HL-60 (cell line): ENCODE results near the gene NKX1-1.

Source experiments
- POLR2AphosphoS5 ChIP-seq: IDR thresholded peaks from 2 replicates; pipeline ENCODE4 v1.6.1; 2012; ENCODE audit warnings: low read depth
- TF ChIP-seq, protein P1 (sequence below): IDR thresholded peaks from one replicate; pipeline ENCODE4 v1.5.1; 2011; ENCODE audit warnings: low read length, control low read depth, inconsistent platforms; ENCODE audit not compliant: insufficient read depth
- TF ChIP-seq, protein P2 (sequence below): IDR thresholded peaks from 2 replicates; pipeline ENCODE4 v1.6.1; 2012; ENCODE audit warnings: low read depth; ENCODE audit not compliant: insufficient replicate concordance

DNA sequence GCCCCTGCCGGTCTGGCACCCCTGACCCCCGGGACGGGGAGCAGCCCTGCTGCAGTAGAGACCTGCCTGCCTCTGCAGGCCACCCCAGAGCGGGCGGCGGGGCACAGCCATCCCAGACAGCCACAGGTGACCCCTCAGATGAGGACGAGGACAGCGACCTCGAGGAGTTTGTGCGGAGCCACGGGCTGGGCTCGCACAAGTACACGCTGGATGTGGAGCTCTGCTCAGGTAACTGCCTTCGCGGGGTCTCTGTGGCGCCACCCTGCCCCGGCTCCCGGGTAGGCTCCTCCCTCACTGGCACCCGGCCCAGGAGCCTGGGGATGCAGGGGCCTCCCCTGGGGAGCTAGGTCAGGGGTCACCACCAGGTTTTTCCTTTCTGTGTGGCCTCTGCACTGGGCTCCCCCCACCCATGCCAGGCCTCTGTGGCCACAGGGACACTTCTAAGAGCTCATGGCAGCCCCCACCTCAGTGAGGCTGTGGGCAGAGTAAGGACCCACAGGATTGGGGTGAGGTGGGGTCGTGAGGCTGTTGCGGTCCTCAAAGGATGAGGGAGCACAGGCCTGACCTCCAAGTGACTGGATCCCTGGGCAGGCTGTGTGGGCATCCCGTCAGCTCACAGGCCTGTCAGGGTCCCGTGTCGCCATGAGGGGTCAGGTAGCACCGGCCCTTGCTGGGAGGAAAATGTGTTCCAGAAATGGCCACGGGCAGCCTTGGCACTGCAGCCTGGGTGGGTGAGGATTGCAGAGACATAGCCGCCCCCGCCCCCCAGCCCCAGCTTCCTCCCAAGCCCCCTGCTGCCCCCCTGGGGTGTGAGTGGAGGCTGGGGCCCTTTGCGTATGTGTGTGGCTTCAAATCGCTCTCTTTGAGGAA, 52.8 kb downstream of the NKX1-1 start:
- TF ChIP-seq, protein P1, sequence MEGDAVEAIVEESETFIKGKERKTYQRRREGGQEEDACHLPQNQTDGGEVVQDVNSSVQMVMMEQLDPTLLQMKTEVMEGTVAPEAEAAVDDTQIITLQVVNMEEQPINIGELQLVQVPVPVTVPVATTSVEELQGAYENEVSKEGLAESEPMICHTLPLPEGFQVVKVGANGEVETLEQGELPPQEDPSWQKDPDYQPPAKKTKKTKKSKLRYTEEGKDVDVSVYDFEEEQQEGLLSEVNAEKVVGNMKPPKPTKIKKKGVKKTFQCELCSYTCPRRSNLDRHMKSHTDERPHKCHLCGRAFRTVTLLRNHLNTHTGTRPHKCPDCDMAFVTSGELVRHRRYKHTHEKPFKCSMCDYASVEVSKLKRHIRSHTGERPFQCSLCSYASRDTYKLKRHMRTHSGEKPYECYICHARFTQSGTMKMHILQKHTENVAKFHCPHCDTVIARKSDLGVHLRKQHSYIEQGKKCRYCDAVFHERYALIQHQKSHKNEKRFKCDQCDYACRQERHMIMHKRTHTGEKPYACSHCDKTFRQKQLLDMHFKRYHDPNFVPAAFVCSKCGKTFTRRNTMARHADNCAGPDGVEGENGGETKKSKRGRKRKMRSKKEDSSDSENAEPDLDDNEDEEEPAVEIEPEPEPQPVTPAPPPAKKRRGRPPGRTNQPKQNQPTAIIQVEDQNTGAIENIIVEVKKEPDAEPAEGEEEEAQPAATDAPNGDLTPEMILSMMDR, result no peak
- no peak for TF ChIP-seq POLR2AphosphoS5
- TF ChIP-seq, protein P2, sequence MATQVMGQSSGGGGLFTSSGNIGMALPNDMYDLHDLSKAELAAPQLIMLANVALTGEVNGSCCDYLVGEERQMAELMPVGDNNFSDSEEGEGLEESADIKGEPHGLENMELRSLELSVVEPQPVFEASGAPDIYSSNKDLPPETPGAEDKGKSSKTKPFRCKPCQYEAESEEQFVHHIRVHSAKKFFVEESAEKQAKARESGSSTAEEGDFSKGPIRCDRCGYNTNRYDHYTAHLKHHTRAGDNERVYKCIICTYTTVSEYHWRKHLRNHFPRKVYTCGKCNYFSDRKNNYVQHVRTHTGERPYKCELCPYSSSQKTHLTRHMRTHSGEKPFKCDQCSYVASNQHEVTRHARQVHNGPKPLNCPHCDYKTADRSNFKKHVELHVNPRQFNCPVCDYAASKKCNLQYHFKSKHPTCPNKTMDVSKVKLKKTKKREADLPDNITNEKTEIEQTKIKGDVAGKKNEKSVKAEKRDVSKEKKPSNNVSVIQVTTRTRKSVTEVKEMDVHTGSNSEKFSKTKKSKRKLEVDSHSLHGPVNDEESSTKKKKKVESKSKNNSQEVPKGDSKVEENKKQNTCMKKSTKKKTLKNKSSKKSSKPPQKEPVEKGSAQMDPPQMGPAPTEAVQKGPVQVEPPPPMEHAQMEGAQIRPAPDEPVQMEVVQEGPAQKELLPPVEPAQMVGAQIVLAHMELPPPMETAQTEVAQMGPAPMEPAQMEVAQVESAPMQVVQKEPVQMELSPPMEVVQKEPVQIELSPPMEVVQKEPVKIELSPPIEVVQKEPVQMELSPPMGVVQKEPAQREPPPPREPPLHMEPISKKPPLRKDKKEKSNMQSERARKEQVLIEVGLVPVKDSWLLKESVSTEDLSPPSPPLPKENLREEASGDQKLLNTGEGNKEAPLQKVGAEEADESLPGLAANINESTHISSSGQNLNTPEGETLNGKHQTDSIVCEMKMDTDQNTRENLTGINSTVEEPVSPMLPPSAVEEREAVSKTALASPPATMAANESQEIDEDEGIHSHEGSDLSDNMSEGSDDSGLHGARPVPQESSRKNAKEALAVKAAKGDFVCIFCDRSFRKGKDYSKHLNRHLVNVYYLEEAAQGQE, result no peak
